HepG2 (cell line): Measurements from ENCODE around the gene SPTAN1. TPM values are rescaled to one million over a fixed set of nuclear protein-coding genes. Genes with fewer than 3 reads are reported as not detected.

Source experiments
- AKAP8 ChIP-seq: sonication (generic); formaldehyde crosslinking; IDR thresholded peaks from 2 replicates; pipeline ENCODE4 v1.5.1; 2020; ENCODE audit warnings: mild to moderate bottlenecking, missing genetic modification reagents
- BRF2 ChIP-seq: sonication (generic); formaldehyde crosslinking; IDR thresholded peaks from 2 replicates; pipeline ENCODE4 v1.8.1; 2022; ENCODE audit warnings: mild to moderate bottlenecking, missing genetic modification reagents
- FOXA1 ChIP-seq, 2 experiments: fragments of 450-650 bp in 1 of 2; sonication (generic) in 1 of 2; formaldehyde crosslinking in 1 of 2; IDR thresholded peaks; 2 replicates each; pipeline versions ENCODE4 v1.4.0 to v1.6.1; 2016 to 2020; ENCODE audit warnings: missing genetic modification reagents in 1 of 2
- HMGXB4 ChIP-seq, 2 experiments: sonication (generic) in 1 of 2; formaldehyde crosslinking in 1 of 2; IDR thresholded peaks; 2 replicates each; pipeline versions ENCODE4 v1.4.0 to v1.6.1; 2018 to 2020; ENCODE audit warnings: missing genetic modification reagents in 2 of 2, borderline replicate concordance in 1 of 2, low read depth in 1 of 2, mild to moderate bottlenecking in 1 of 2, missing biosample characterization in 1 of 2
- HNF1B ChIP-seq: sonication (generic); formaldehyde crosslinking; IDR thresholded peaks from 2 replicates; pipeline ENCODE4 v1.5.1; 2020; ENCODE audit warnings: mild to moderate bottlenecking, moderate library complexity, missing genetic modification reagents
- RFX3 ChIP-seq: IDR thresholded peaks from 2 replicates; pipeline ENCODE4 v1.6.1; 2016; ENCODE audit warnings: missing biosample characterization, missing genetic modification reagents
- SIX1 ChIP-seq: sonication (generic); formaldehyde crosslinking; IDR thresholded peaks from 2 replicates; pipeline ENCODE4 v1.4.0; 2020; ENCODE audit warnings: missing genetic modification reagents, borderline replicate concordance
- SIX4 ChIP-seq: sonication (generic); formaldehyde crosslinking; IDR thresholded peaks from 2 replicates; pipeline ENCODE4 v1.4.0; 2020; ENCODE audit warnings: missing genetic modification reagents
- STAT6 ChIP-seq: sonication (generic); formaldehyde crosslinking; IDR thresholded peaks from 2 replicates; pipeline ENCODE4 v1.4.0; 2020; ENCODE audit warnings: missing genetic modification reagents, mild to moderate bottlenecking, borderline replicate concordance
- TARDBP ChIP-seq: sonication (generic); formaldehyde crosslinking; IDR thresholded peaks from 2 replicates; pipeline ENCODE4 v1.8.0; 2022; ENCODE audit warnings: mild to moderate bottlenecking, missing genetic modification reagents
- ZBTB33 ChIP-seq: sonication (generic); formaldehyde crosslinking; IDR thresholded peaks from 2 replicates; pipeline ENCODE4 v1.4.0; 2020; ENCODE audit warnings: missing genetic modification reagents
- ZNF292 ChIP-seq: sonication (generic); formaldehyde crosslinking; IDR thresholded peaks from 2 replicates; pipeline ENCODE4 v1.8.1; 2022; ENCODE audit warnings: mild to moderate bottlenecking, low read depth, missing genetic modification reagents, borderline replicate concordance
- ZNF350 ChIP-seq: sonication (generic); formaldehyde crosslinking; IDR thresholded peaks from 2 replicates; pipeline ENCODE4 v1.4.0; 2020; ENCODE audit warnings: mild to moderate bottlenecking, low read depth, missing genetic modification reagents, borderline replicate concordance
- ZNF546 ChIP-seq: sonication (generic); formaldehyde crosslinking; conservative IDR thresholded peaks from 2 replicates; pipeline ENCODE4 v1.8.1; 2023; ENCODE audit warnings: mild to moderate bottlenecking, missing genetic modification reagents
- ZSCAN5A ChIP-seq: sonication (generic); formaldehyde crosslinking; IDR thresholded peaks from 2 replicates; pipeline ENCODE4 v1.8.0; 2022; ENCODE audit warnings: mild to moderate bottlenecking, missing genetic modification reagents, borderline replicate concordance
- polyA plus RNA-seq, 8 experiments: library from polyadenylated mRNA; depleted of rRNA in 3 of 8; stranded (reverse) in 7 of 8; unstranded in 1 of 8; fragments of >200 nt; fragmentation: Illumina TruSeq in 4 of 8; extraction: Trizol in 4 of 8; gene quantifications; 2 replicates each; pipeline versions ENCODE4 v1.2.1 to v1.2.3, GENCODE V29; 2011 to 2016; ENCODE audit warnings: low read depth in 4 of 8, missing spikeins in 1 of 8, mixed read lengths in 1 of 8; ENCODE audit not compliant: insufficient read depth in 1 of 8
- total RNA-seq, 5 experiments: library from RNA; depleted of rRNA; stranded (reverse); fragments of >200 nt; fragmentation: Illumina TruSeq; extraction: Trizol; gene quantifications; 2 replicates each; pipeline ENCODE4 v1.2.3, GENCODE V29; 2016; ENCODE audit warnings: low read depth in 1 of 5

The SPTAN1 gene
- total and polyA plus RNA-seq, 2 of the 13 experiments (the other 11 are each of a cell fraction or from before 2014, with no cell fraction given) = 106 to 111 TPM

DNA sequence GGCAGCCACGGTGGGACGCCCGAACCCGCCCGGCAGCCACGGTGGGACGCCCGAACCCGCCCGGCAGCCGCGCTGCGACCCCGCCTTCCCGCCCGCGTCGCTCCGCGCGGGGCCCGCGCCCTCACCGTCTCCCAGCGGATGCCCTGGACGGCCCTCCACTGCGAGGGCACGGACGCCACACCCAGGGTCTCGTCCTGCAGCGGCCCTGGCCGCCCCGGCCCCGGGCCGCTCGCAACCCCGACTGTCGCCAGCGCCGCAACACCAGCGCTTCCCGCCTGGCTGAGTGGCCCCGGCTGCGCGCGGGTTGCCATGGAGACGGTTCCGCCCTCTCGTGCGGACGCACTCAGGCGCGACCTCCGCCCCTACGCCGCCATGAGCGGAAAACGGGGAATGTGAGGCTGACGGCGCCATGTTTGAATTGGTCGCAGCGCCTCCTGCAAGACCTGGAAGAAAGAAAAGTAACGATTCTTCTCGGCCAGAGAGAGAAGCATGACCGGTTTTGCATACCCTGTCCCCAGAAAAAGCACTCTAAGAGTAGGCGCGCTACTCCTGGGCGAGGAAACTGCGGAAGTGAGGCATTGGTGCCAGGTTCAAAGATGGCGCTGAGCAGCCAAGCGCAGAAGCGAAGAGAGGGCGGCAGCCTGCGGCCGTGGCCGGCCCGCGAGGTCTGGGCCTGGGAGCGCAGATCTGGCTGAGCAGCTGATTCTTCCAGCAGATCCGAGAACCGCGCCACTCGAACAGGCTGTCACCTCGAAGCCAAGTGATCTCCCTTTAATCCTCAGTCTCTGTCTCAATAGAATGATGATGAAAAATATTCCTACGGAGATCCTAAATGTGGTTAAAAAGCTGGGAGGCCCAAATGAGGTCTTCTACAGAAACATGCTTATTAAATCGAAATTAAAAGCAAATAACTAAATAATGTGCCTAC, 104.3 kb downstream of the SPTAN1 start, which contains the start of gene DYNC2I2 (continued):
- TF ChIP-seq ZSCAN5A = no peak
- no peak for TF ChIP-seq SIX4 (CRISPR knock-in tag)
- TF ChIP-seq ZBTB33 (CRISPR knock-in tag) = peak; percentile 67
- TF ChIP-seq TARDBP (CRISPR knock-in tag) = peak; percentile 79; the same call in 1 of the 2 replicates
- 0 out of 2 replicates have a peak, but pooled peaks have one; percentile 19 for TF ChIP-seq SIX1 (CRISPR knock-in tag)
- TF ChIP-seq HMGXB4 (CRISPR knock-in tag; IDR thresholded peaks at IDR 0.05; ENCODE audit: borderline replicate concordance in 1 of 2, low read depth in 1 of 2) = peak; percentile 61 to 81
- TF ChIP-seq STAT6 = no peak
- peak; percentile 55; the same call in 1 of the 2 replicates for TF ChIP-seq ZNF292
- TF ChIP-seq BRF2 = no peak; the same call in 1 of the 2 replicates
- TF ChIP-seq ZNF350 (CRISPR knock-in tag) = peak; percentile 76
- TF ChIP-seq RFX3 (CRISPR knock-in tag) = peak; percentile 92
- TF ChIP-seq AKAP8 (CRISPR knock-in tag) = no peak
- no peak; the same call in 1 of the 2 replicates for TF ChIP-seq ZNF546 (CRISPR knock-in tag)
- no peak for TF ChIP-seq FOXA1 (IDR thresholded peaks at IDR 0.05)
- TF ChIP-seq FOXA1 (CRISPR knock-in tag; IDR thresholded peaks at IDR 0.05) = no peak
- peak; percentile 93 for TF ChIP-seq HNF1B
